ENCODE results near the gene MGAT4A. TPM values are rescaled to one million over a fixed set of nuclear protein-coding genes. Genes with fewer than 3 reads are reported as not detected.

MGAT4A gene
- total and polyA plus RNA-seq, 2 of the 8 experiments (the other 6 are each of a cell fraction or from before 2014, with no cell fraction given), result 1.4 to 7.7 TPM

- Histone ChIP-seq H3K27me3 (replicated peaks in 1 of 4; ENCODE audit: control insufficient read depth in 3 of 4, extremely low read depth in 1 of 4, insufficient read depth in 3 of 4, low read length in 3 of 4) (no peaks in the 10 kb centered on the region), H4K8ac (ENCODE audit: extremely low read depth, insufficient read depth, low read length) (no peak overlapping the region), H3K4ac (replicated peaks; ENCODE audit: insufficient read length, low read depth, low read length) (no peak overlapping the region), H3K4me3 (ENCODE audit: extremely low read depth in 1 of 4, insufficient read depth in 2 of 4, low read depth in 3 of 4, low read length in 4 of 4) (no peak overlapping the region), H2BK20ac (ENCODE audit: low read length) (no peak overlapping the region), H3K79me1 (ENCODE audit: low read depth, low read length) (no peaks in the 10 kb centered on the region), H3K56ac (replicated peaks; ENCODE audit: insufficient read length, low read depth, low read length) (no peak overlapping the region), H3K14ac (ENCODE audit: insufficient read length) (no peak overlapping the region), H3K4me2 (ENCODE audit: insufficient read depth in 1 of 2, low read depth in 2 of 2, low read length in 2 of 2) (no peak overlapping the region), H2BK12ac (ENCODE audit: low read depth, low read length) (no peak overlapping the region), H2AFZ (ENCODE audit: low read length) (no peak overlapping the region), H2BK15ac (ENCODE audit: low read length) (no peak overlapping the region), H4K5ac (ENCODE audit: insufficient read length, low read depth, low read length) (no peak overlapping the region), H4K91ac (replicated peaks; ENCODE audit: insufficient read length, low read length) (no peak overlapping the region), H2BK120ac (replicated peaks; ENCODE audit: low read depth, low read length) (no peak overlapping the region), H3K4me1 (replicated peaks in 1 of 4; ENCODE audit: control insufficient read depth in 3 of 4, insufficient read depth in 4 of 4, low read length in 3 of 4) (no peaks in the 10 kb centered on the region), H3K18ac (ENCODE audit: extremely low read depth, low read length) (no peak overlapping the region), H4K20me1 (replicated peaks in 1 of 2; ENCODE audit: control insufficient read depth in 1 of 2, insufficient read depth in 2 of 2, low read length in 2 of 2) (peaks cover 2 to 3% of the 10 kb centered on the region in 2 experiments), H3K36me3 (ENCODE audit: control insufficient read depth in 2 of 4, insufficient read depth in 4 of 4, low read length in 3 of 4) (peaks cover 0 to 21% (median 8%) of the 10 kb centered on the region in 4 experiments; a peak in 6 of 8 replicates), H3K23ac (ENCODE audit: insufficient read length) (no peak overlapping the region), H2AK5ac (ENCODE audit: low read depth, low read length) (no peak overlapping the region), H2BK5ac (ENCODE audit: low read depth, low read length) (no peak overlapping the region), H3K27ac (ENCODE audit: low read depth, low read length) (no peak overlapping the region), H3K79me2 (ENCODE audit: control insufficient read depth in 1 of 2, insufficient read depth in 2 of 2, low read length in 2 of 2) (no peaks in the 10 kb centered on the region), H3K23me2 (ENCODE audit: low read depth, low read length) (no peaks in the 10 kb centered on the region), H3K9ac (replicated peaks in 1 of 4; ENCODE audit: extremely low read depth in 1 of 4, low read depth in 3 of 4, low read length in 3 of 4) (no peak overlapping the region), H3K9me3 (ENCODE audit: insufficient read depth in 2 of 2, low read depth in 1 of 2, low read length in 1 of 2) (no peaks in the 10 kb centered on the region)
- DNase-seq (ENCODE audit: low read depth in 1 of 2, low spot score in 2 of 2), result no peak
- 93% methylated on average over 6 of the region's 6 CpGs; no CpG with 5 or more reads in 1 of the 2 experiments for WGBS, 2 experiments (ENCODE audit: extremely low coverage in 1 of 2, insufficient coverage in 1 of 2, insufficient read length in 1 of 2, insufficient replicate concordance in 2 of 2, low coverage in 1 of 2, low lambda C conversion rate in 2 of 2, missing lambda C conversion rate in 1 of 2)
- FAIRE-seq, result no peak
- ChIA-PET CTCF (ENCODE audit: partially characterized antibody) (interaction anchor here (1.1 to 4.6 kb wide), 4 partner anchors 15 to 46 kb away, joined by 3 to 26 read pairs (median 8); no protein-coding TSS in a partner anchor), POLR2A (ENCODE audit: partially characterized antibody) (no interaction called here)
- no peak for TF ChIP-seq TEAD4 (IDR thresholded peaks at IDR 0.05; ENCODE audit: low read depth, low read length)
- no peak for TF ChIP-seq HDAC2 (IDR thresholded peaks at IDR 0.05; ENCODE audit: borderline replicate concordance in 1 of 2, low read depth in 2 of 2, low read length in 2 of 2)
These were observed 144.3 kb downstream of the MGAT4A start for GRCh38 chr2:98586551-98587140.

Data from H1 (cell line).